Activated naive CD8-positive, alpha-beta T cell treated with anti-CD3 and anti-CD28 coated beads for 36 hours (primary cell): ENCODE measurements around the gene TRAPPC10. TPM values are rescaled to one million over a fixed set of nuclear protein-coding genes. Genes with fewer than 3 reads are reported as not detected.

Experiments used
- DNase-seq: peaks from one replicate; pipeline ENCODE4 v3.0.0; 2021
- H3K27ac Mint-ChIP-seq: one replicate; pipeline ENCODE4 v1.8.0; 2022; ENCODE audit warnings: mild to moderate bottlenecking, moderate library complexity, mixed read lengths
- H3K27me3 Mint-ChIP-seq: one replicate; pipeline ENCODE4 v1.8.0; 2022; ENCODE audit warnings: mild to moderate bottlenecking, mixed read lengths
- H3K36me3 Mint-ChIP-seq: one replicate; pipeline ENCODE4 v1.8.0; 2021; ENCODE audit warnings: mild to moderate bottlenecking, mixed read lengths
- H3K4me1 Mint-ChIP-seq: one replicate; pipeline ENCODE4 v1.8.0; 2021; ENCODE audit warnings: mixed read lengths
- H3K4me3 Mint-ChIP-seq: one replicate; pipeline ENCODE4 v1.8.0; 2022; ENCODE audit warnings: mild to moderate bottlenecking, moderate library complexity, mixed read lengths
- H3K9me3 Mint-ChIP-seq: one replicate; pipeline ENCODE4 v1.8.0; 2022; ENCODE audit warnings: mixed read lengths
- total RNA-seq, 2 experiments: library from RNA; stranded (reverse); gene quantifications; one replicate each; pipeline ENCODE4 v1.2.3, GENCODE V29; 2021

The TRAPPC10 gene
- total RNA-seq, 2 experiments from 2014 or later, result 42.4 to 44.4 TPM

DNA sequence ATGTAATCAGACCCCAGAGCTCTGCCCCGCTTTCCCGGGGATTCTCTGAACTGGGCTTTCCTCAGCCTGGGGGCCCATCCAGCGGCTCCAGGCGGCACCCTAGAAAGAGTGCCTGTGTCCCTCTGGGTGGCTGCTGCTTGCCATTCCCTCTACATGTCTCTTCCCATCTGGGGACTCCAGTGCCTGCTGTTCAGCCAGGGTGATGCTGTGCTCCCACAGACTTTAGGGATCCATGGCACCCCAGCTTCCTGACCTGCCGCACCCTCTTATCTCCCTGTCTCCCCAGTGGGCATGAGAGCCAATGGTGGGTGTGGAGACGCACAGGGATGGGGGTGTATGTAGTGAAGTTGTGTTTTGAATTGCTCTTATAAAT, 16.2 kb downstream of the TRAPPC10 start:
- no peak overlapping the region for H3K4me3 Mint-ChIP-seq
- peaks cover 49% of the 10 kb centered on the region for H3K4me1 Mint-ChIP-seq
- H3K36me3 Mint-ChIP-seq, result peaks cover 29% of the 10 kb centered on the region
- no peak for DNase-seq
- no peaks in the 10 kb centered on the region for H3K27me3 Mint-ChIP-seq
- no peaks in the 10 kb centered on the region for H3K9me3 Mint-ChIP-seq
- no peak overlapping the region for H3K27ac Mint-ChIP-seq

DNA sequence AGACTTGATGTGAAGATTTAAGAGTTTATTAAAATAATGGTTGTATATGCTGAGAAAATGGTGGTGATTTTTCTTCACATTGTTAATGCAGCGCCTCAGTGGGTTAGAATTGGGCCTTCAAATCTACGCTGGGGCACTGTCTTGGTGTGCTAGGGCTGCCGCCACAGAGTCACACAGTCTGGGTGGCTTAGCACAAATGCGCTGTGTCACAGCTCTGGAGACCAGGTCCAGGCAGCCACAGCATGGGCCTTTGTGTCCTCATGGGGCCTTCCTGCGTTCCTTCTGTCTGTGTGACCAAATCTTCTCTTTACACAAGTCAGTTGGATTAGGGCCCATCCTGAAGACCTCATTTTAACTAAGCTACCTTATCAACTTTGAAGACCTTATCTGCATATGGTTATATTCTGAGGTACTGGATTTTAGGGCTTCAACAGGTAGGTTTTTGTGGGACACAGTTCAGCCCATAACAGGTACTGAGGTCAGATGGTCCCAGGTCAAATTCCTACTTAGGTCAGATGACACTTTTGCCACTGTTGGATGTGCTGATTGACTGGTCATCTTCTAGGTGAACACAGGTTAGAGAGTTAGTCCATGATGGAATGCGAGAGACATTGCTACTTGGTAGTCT, 17.5 kb downstream of the TRAPPC10 start:
- Mint-ChIP-seq H3K27me3 (no peaks in the 10 kb centered on the region), H3K4me3 (no peak overlapping the region), H3K4me1 (peaks cover 41% of the 10 kb centered on the region), H3K36me3 (peaks cover 30% of the 10 kb centered on the region), H3K27ac (no peak overlapping the region), H3K9me3 (no peaks in the 10 kb centered on the region)
- no peak for DNase-seq

- Mint-ChIP-seq H3K27me3 (no peaks in the 10 kb centered on the region), H3K36me3 (peaks cover 19% of the 10 kb centered on the region), H3K27ac (no peak overlapping the region), H3K9me3 (no peaks in the 10 kb centered on the region), H3K4me1 (peaks cover 7% of the 10 kb centered on the region), H3K4me3 (no peak overlapping the region)
- DNase-seq, result no peak
Measured at GRCh38 chr21:44035244-44035643, 23.1 kb downstream of the TRAPPC10 start.

DNA sequence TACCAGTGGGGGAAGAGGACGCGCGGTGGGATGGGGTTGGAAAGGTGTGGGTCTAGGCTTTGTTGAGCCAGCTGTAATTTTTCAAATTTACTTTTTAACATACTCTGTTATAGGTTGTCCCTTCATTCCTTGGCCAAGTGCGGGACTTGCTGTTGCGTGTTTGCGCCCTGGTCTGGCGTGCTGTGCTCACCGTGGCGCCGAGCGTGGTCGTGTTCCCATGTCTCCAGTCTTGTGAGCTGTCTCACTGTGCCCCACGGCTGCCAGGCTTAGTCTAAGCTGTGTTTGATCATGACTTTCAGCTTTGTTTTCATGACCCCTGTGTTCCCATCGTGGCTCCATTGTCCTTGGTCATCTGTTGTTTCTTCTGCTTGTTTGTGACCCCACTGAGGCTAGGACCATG, 26.0 kb downstream of the TRAPPC10 start:
- Mint-ChIP-seq H3K27ac (no peak overlapping the region), H3K4me1 (peaks cover 4% of the 10 kb centered on the region), H3K36me3 (peaks cover 13% of the 10 kb centered on the region), H3K4me3 (no peak overlapping the region), H3K27me3 (no peaks in the 10 kb centered on the region), H3K9me3 (no peaks in the 10 kb centered on the region)
- no peak for DNase-seq

- no peaks in the 10 kb centered on the region for H3K27me3 Mint-ChIP-seq
- no peak overlapping the region for H3K27ac Mint-ChIP-seq
- H3K4me3 Mint-ChIP-seq, result no peak overlapping the region
- no peak for DNase-seq
- no peaks in the 10 kb centered on the region for H3K9me3 Mint-ChIP-seq
- H3K36me3 Mint-ChIP-seq, result peaks cover 14% of the 10 kb centered on the region
- peaks cover 11% of the 10 kb centered on the region for H3K4me1 Mint-ChIP-seq
Measured at GRCh38 chr21:44039828-44040227, 27.7 kb downstream of the TRAPPC10 start.

GRCh38 chr21:44043613-44044012, 31.5 kb downstream of the TRAPPC10 start:
- peaks cover 18% of the 10 kb centered on the region for H3K36me3 Mint-ChIP-seq

GRCh38 chr21:44046734-44047133, 34.6 kb downstream of the TRAPPC10 start:
- DNase-seq, result no peak
- Mint-ChIP-seq H3K36me3 (peaks cover 24% of the 10 kb centered on the region), H3K4me3 (no peak overlapping the region), H3K27me3 (no peaks in the 10 kb centered on the region), H3K27ac (no peak overlapping the region), H3K9me3 (no peaks in the 10 kb centered on the region), H3K4me1 (peaks cover 22% of the 10 kb centered on the region)

More at GRCh38 chr21:44043613-44044012, 31.5 kb downstream of the TRAPPC10 start:
- Mint-ChIP-seq H3K27me3 (no peaks in the 10 kb centered on the region), H3K4me1 (peaks cover 14% of the 10 kb centered on the region), H3K9me3 (no peaks in the 10 kb centered on the region), H3K4me3 (no peak overlapping the region), H3K27ac (peak overlapping the region; percentile 16)
- DNase-seq, result no peak

- no peaks in the 10 kb centered on the region for H3K9me3 Mint-ChIP-seq
- H3K4me3 Mint-ChIP-seq, result no peak overlapping the region
Measured at GRCh38 chr21:44047996-44048560, 36.0 kb downstream of the TRAPPC10 start.

GRCh38 chr21:44049182-44049581, 37.1 kb downstream of the TRAPPC10 start:
- no peak overlapping the region for H3K27ac Mint-ChIP-seq
- no peak overlapping the region for H3K4me3 Mint-ChIP-seq
- no peak for DNase-seq
- H3K27me3 Mint-ChIP-seq, result no peaks in the 10 kb centered on the region
- H3K36me3 Mint-ChIP-seq, result peaks cover 22% of the 10 kb centered on the region
- no peaks in the 10 kb centered on the region for H3K9me3 Mint-ChIP-seq
- H3K4me1 Mint-ChIP-seq, result peaks cover 16% of the 10 kb centered on the region

More at GRCh38 chr21:44047996-44048560, 36.0 kb downstream of the TRAPPC10 start:
- no peak for DNase-seq
- Mint-ChIP-seq H3K27ac (no peak overlapping the region), H3K4me1 (peaks cover 18% of the 10 kb centered on the region), H3K27me3 (no peaks in the 10 kb centered on the region), H3K36me3 (peaks cover 26% of the 10 kb centered on the region)

GRCh38 chr21:44049606-44050005, 37.5 kb downstream of the TRAPPC10 start:
- DNase-seq, result no peak
- peaks cover 14% of the 10 kb centered on the region for H3K4me1 Mint-ChIP-seq
- H3K27ac Mint-ChIP-seq, result no peak overlapping the region
- no peaks in the 10 kb centered on the region for H3K27me3 Mint-ChIP-seq
- peaks cover 20% of the 10 kb centered on the region for H3K36me3 Mint-ChIP-seq
- no peak overlapping the region for H3K4me3 Mint-ChIP-seq
- H3K9me3 Mint-ChIP-seq, result no peaks in the 10 kb centered on the region

DNA sequence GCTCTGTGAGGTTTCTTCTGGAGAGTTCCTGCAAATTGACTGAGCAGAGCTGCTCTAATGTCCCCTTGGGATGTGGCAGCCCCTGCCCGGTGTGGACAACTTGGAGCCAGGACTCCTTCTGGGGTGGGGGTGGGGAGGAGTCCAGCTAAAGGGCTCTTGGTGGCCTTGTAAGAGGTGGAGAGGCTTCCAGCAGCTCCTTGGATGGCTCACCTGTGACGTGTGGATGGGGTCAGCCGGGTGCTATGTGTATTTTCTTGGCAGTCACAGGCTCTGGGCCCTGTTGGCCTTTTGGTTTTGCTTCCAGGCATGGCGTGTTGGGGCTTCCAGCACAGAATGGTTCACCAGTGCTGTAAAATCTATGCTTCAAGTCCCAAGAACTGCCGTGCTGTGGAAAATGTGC, 38.2 kb downstream of the TRAPPC10 start:
- Mint-ChIP-seq H3K9me3 (no peaks in the 10 kb centered on the region), H3K27ac (no peak overlapping the region), H3K4me1 (peaks cover 14% of the 10 kb centered on the region), H3K36me3 (peaks cover 15% of the 10 kb centered on the region), H3K27me3 (no peaks in the 10 kb centered on the region), H3K4me3 (no peak overlapping the region)
- no peak for DNase-seq

DNA sequence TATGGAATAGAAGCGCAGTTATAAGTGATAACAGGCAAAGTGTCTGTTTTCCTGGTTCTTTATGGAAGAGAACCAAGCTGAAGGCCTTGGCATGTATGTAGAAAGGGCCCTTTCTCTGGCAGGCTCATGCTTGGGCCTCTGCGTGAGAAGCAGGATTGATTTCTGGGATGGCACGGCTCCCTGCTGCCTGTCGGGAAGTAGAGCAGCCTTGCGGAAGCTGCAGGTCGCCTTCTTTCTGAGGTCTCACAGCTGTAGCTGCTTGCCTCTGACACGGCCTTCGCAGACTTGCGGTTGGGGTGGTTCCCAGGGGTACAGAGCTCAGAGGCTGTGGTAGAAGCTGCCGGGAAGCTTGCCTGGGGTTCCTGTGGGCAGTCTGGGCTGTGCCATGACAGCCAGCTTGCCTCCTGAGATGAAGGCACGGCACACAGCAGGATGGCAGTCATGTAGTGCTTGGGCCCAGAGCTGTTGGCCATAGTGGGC, 39.4 kb downstream of the TRAPPC10 start:
- Mint-ChIP-seq H3K27me3 (no peaks in the 10 kb centered on the region), H3K4me3 (no peak overlapping the region), H3K4me1 (peaks cover 17% of the 10 kb centered on the region), H3K36me3 (peaks cover 25% of the 10 kb centered on the region), H3K9me3 (no peaks in the 10 kb centered on the region), H3K27ac (no peak overlapping the region)
- no peak for DNase-seq

- H3K4me1 Mint-ChIP-seq, result peaks cover 18% of the 10 kb centered on the region
- peaks cover 26% of the 10 kb centered on the region for H3K36me3 Mint-ChIP-seq
- H3K4me3 Mint-ChIP-seq, result no peak overlapping the region
- no peak for DNase-seq
- no peak overlapping the region for H3K27ac Mint-ChIP-seq
- H3K27me3 Mint-ChIP-seq, result no peaks in the 10 kb centered on the region
- no peaks in the 10 kb centered on the region for H3K9me3 Mint-ChIP-seq
Measured at GRCh38 chr21:44052071-44052829, 40.1 kb downstream of the TRAPPC10 start.

DNA sequence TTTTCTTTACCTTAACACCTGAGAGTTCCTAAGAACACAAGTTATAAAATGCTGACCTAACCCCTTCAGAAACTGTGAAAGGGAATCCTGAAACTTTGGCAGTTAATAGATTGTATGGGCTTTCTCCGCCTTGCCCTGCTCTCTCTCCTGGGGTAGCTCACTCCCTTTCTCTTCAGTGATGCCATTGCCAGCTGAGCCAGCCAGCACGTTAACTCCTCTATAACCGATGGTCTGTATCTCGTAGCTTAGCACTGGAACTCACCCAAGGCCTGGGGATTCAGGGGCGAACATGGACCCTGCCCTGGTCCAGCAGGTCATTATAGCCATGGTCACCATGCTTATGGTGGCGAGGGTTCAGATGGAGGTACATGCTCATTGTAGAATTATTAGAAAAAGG, 40.7 kb downstream of the TRAPPC10 start:
- H3K27ac Mint-ChIP-seq, result no peak overlapping the region
- no peaks in the 10 kb centered on the region for H3K9me3 Mint-ChIP-seq
- peaks cover 18% of the 10 kb centered on the region for H3K4me1 Mint-ChIP-seq
- peaks cover 22% of the 10 kb centered on the region for H3K36me3 Mint-ChIP-seq
- no peak for DNase-seq
- no peak overlapping the region for H3K4me3 Mint-ChIP-seq
- no peaks in the 10 kb centered on the region for H3K27me3 Mint-ChIP-seq

- Mint-ChIP-seq H3K27me3 (no peaks in the 10 kb centered on the region), H3K27ac (no peak overlapping the region), H3K9me3 (no peaks in the 10 kb centered on the region), H3K4me3 (no peak overlapping the region), H3K36me3 (peaks cover 28% of the 10 kb centered on the region), H3K4me1 (peaks cover 25% of the 10 kb centered on the region)
- no peak for DNase-seq
Measured at GRCh38 chr21:44053567-44053966, 41.5 kb downstream of the TRAPPC10 start.
